GM12873 (cell line): ENCODE data around the gene NR6A1.

Source experiments
- CTCF ChIP-seq: IDR thresholded peaks from 2 replicates; pipeline ENCODE4 v1.5.1; 2012; ENCODE audit warnings: low read depth, mild to moderate bottlenecking, moderate library complexity, low read length, control low read depth; ENCODE audit not compliant: insufficient read depth; ENCODE audit errors: missing control alignments

NR6A1 gene

GRCh38 chr9:124754289-124754688 lies 16.8 kb downstream of the NR6A1 start:
- peak; percentile 25 for TF ChIP-seq CTCF

- TF ChIP-seq CTCF: no peak
Measured at GRCh38 chr9:124752967-124753366, 18.1 kb downstream of the NR6A1 start.

GRCh38 chr9:124749781-124750180 lies 21.3 kb downstream of the NR6A1 start:
- no peak for TF ChIP-seq CTCF

GRCh38 chr9:124749284-124749683 lies 21.8 kb downstream of the NR6A1 start:
- no peak for TF ChIP-seq CTCF

- no peak for TF ChIP-seq CTCF
Measured at GRCh38 chr9:124747065-124747464, 24.0 kb downstream of the NR6A1 start.

GRCh38 chr9:124743686-124744348 lies 27.3 kb downstream of the NR6A1 start:
- TF ChIP-seq CTCF: no peak

- TF ChIP-seq CTCF: no peak
Measured at GRCh38 chr9:124742940-124743339, 28.2 kb downstream of the NR6A1 start.
